Subcutaneous adipose tissue (tissue), 4 donors: ENCODE results near the gene MAST4. TPM values are rescaled to one million over a fixed set of nuclear protein-coding genes. Genes with fewer than 3 reads are reported as not detected.

Experiments used
- CTCF ChIP-seq: fragments of 450-650 bp; IDR thresholded peaks from one replicate; pipeline ENCODE4 v1.5.1; 2016; ENCODE audit warnings: low read depth, mild to moderate bottlenecking, control low read depth, antibody characterized with exemption, moderate library complexity
- total RNA-seq, 4 donors: library from RNA; depleted of rRNA; stranded (reverse); fragments of >200 nt; gene quantifications; one replicate each; pipeline ENCODE4 v1.1.0, GENCODE V29; 2016

MAST4 gene
- total RNA-seq, 4 donors from 2014 or later = 35.2 to 60.7 (median 52.9) TPM

GRCh38 chr5:66671305-66671704, 75.1 kb downstream of the MAST4 start:
- TF ChIP-seq CTCF = no peak

GRCh38 chr5:66674802-66675201, 78.6 kb downstream of the MAST4 start:
- no peak for TF ChIP-seq CTCF

- TF ChIP-seq CTCF = no peak
Observed at GRCh38 chr5:66675406-66675805, 79.2 kb downstream of the MAST4 start.

GRCh38 chr5:66680221-66680620, 84.0 kb downstream of the MAST4 start:
- TF ChIP-seq CTCF = no peak

- no peak for TF ChIP-seq CTCF
Observed at GRCh38 chr5:66680804-66681203, 84.6 kb downstream of the MAST4 start.

GRCh38 chr5:66684663-66685062, 88.5 kb downstream of the MAST4 start:
- TF ChIP-seq CTCF = no peak

- TF ChIP-seq CTCF = no peak
Observed at GRCh38 chr5:66689522-66690220, 93.5 kb downstream of the MAST4 start.
